ENCODE data around the gene NCK2.
A peak's percentile ranks its signal among the peaks of the same experiment; 100 is the strongest.

NCK2 gene

DNA sequence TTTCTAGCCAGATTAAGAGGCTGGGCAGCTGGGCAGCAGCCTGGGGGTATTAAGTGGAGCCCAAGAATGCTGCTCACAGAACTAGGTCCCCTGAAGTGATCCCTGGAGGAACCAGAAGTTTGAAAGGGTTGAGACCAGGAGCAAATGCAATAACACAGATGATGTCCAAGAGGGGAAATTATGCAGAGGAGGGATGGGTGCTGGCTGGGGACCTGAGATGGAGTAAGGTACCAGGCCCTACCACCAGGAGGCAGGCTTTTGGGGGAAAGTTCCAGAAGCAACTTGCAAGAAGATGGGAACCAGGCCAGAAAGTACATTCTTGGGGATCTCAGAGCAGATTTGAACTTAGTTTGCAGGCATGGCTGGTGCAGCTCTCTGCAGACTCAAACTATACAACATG is 175.1 kb downstream of the NCK2 start:
- H3K4me3 ChIP-seq (ENCODE audit: low read depth, low read length): no peak overlapping the region
- TF ChIP-seq, protein P1, sequence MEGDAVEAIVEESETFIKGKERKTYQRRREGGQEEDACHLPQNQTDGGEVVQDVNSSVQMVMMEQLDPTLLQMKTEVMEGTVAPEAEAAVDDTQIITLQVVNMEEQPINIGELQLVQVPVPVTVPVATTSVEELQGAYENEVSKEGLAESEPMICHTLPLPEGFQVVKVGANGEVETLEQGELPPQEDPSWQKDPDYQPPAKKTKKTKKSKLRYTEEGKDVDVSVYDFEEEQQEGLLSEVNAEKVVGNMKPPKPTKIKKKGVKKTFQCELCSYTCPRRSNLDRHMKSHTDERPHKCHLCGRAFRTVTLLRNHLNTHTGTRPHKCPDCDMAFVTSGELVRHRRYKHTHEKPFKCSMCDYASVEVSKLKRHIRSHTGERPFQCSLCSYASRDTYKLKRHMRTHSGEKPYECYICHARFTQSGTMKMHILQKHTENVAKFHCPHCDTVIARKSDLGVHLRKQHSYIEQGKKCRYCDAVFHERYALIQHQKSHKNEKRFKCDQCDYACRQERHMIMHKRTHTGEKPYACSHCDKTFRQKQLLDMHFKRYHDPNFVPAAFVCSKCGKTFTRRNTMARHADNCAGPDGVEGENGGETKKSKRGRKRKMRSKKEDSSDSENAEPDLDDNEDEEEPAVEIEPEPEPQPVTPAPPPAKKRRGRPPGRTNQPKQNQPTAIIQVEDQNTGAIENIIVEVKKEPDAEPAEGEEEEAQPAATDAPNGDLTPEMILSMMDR (IDR thresholded peaks at IDR 0.05; ENCODE audit: insufficient read depth, low read length, missing control alignments): peak; percentile 26
- POLR2A ChIA-PET: interaction anchor here (0.6 kb wide), 1 partner anchor 478 kb away, joined by 3 read pairs; no protein-coding TSS in a partner anchor
- CTCF ChIA-PET: no interaction called here
- DNase-seq (ENCODE audit: low read depth, low spot score): peak; percentile 21

DNA sequence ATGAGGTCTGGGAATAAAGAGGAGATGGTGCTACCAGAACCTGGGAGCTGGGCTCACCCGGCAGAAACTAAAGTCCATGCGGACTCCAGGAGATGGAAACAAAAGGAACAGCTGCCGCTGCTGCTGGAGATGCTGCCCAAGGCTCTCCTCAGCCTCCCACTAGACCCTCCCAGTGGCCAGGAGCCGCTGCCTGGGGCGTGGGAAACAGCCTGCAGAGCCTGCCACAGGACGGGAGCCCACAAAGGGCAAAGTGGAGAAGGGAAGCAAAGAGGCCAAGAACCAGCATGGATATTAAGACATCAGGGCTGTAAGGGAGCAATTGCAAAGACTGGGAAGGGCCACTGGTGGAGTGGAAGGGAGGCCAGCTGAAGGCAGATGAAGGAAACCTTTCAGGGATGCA is 179.6 kb downstream of the NCK2 start:
- DNase-seq (ENCODE audit: low read depth, low spot score): no peak
- POLR2A ChIA-PET: no interaction called here
- CTCF ChIA-PET: no interaction called here
- no peak overlapping the region for H3K4me3 ChIP-seq (ENCODE audit: low read depth, low read length)
- TF ChIP-seq, protein P1 (IDR thresholded peaks at IDR 0.05; ENCODE audit: insufficient read depth, low read length, missing control alignments): no peak

DNA sequence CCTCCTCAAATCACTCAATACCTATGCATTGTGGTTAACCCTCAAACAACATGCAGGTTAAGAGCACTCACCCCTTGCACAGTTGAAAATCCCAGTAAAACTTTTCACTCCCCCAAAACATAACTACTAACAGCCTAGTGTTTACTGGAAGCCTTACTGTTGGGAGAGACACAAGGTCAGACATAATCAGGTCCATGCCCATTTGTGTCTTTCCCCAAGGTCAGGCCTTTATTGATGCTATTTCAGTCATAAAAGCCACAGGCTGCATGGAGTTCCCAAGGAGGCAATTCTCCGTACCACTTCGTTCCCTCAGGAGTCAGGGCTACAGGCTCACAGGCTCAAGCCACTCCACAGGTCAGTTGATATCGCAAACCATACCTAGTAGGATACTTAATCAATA is 180.2 kb downstream of the NCK2 start:
- TF ChIP-seq, protein P1 (IDR thresholded peaks at IDR 0.05; ENCODE audit: insufficient read depth, low read length, missing control alignments): no peak
- CTCF ChIA-PET: no interaction called here
- POLR2A ChIA-PET: no interaction called here
- no peak for DNase-seq (ENCODE audit: low read depth, low spot score)
- no peak overlapping the region for H3K4me3 ChIP-seq (ENCODE audit: low read depth, low read length)

DNA sequence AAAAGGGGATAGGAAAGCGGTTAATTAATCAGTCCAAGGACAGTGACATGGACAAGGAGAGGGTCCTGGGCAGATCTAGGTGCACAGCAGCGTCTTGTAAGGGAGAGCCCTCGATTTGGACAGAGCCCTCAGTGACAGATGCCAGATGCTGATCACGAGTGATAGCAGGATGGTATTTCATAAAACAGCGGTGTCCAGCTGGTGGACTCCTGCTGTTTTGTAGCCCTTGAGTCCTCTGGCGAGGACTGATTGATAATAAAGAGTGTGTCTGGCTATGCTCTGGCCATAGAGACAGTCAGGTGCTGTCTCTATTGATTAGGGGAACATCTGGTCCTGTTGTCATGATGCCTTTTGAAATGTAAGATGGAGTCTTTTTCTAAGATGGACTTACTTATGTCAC is 180.7 kb downstream of the NCK2 start:
- no peak overlapping the region for H3K4me3 ChIP-seq (ENCODE audit: low read depth, low read length)
- TF ChIP-seq, protein P1 (IDR thresholded peaks at IDR 0.05; ENCODE audit: insufficient read depth, low read length, missing control alignments): no peak
- DNase-seq (ENCODE audit: low read depth, low spot score): no peak
- ChIA-PET CTCF (no interaction called here), POLR2A (no interaction called here)

DNA sequence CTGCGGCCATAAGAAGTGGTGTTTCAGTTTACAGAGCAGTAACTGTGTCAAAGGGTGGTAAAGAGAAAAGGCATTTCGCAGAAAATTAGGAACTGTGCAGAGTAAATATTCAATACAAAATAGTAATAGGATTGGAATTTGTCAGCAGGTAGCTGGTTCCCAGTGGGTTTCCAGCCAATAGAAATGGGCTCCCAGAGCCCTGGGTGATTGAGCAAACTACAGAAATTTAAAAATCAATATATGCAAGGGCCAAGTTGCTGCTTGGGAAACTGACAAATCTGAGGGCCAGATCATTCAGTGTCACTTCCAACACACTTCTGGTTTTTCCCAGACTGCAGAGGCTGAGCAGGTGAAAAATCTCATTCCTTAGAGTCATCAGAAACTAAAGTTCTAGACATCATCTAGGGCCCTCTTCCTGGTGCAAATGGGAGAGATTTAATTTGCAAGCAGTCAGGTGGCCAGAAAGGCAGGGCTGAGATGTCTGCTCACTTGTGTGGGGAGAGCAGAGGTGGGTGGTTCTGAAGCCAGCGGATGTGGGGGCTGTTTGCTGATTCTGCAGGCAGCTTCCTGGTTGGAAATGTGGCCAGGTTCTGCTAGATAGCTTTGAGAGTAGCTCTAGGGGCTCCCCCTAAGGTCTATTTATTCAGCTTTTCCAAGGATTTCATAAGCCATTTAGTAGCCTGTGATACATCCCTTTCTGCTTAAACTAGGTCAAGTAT is 182.4 kb downstream of the NCK2 start:
- DNase-seq (ENCODE audit: low read depth, low spot score): no peak
- no peak overlapping the region for H3K4me3 ChIP-seq (ENCODE audit: low read depth, low read length)
- TF ChIP-seq, protein P1 (IDR thresholded peaks at IDR 0.05; ENCODE audit: insufficient read depth, low read length, missing control alignments): no peak
- POLR2A ChIA-PET: no interaction called here
- CTCF ChIA-PET: no interaction called here

DNA sequence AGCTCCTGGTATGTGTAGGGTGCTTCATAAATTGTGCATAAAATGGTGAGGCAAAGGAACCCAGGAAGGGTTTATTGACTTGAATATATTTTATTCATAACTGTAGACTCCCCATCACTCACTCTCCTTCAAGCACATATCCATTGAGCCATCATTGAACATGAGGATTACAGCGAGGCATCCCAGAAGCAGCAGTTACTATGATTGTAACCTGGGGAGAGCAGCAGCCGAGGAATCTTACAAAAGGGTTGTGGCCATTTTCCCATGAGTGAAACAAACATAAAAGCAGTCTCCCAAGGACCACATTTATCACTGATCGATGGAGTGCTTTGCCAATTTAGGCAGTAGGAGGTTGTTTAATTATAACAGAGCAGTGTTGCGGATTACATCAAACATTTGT is 183.4 kb downstream of the NCK2 start:
- POLR2A ChIA-PET: no interaction called here
- CTCF ChIA-PET: no interaction called here
- TF ChIP-seq, protein P1 (IDR thresholded peaks at IDR 0.05; ENCODE audit: insufficient read depth, low read length, missing control alignments): no peak
- DNase-seq (ENCODE audit: low read depth, low spot score): no peak
- H3K4me3 ChIP-seq (ENCODE audit: low read depth, low read length): no peak overlapping the region

All from AG04449 (cell line).